Measurements from ENCODE around the gene PHLPP1.

The PHLPP1 gene

DNA sequence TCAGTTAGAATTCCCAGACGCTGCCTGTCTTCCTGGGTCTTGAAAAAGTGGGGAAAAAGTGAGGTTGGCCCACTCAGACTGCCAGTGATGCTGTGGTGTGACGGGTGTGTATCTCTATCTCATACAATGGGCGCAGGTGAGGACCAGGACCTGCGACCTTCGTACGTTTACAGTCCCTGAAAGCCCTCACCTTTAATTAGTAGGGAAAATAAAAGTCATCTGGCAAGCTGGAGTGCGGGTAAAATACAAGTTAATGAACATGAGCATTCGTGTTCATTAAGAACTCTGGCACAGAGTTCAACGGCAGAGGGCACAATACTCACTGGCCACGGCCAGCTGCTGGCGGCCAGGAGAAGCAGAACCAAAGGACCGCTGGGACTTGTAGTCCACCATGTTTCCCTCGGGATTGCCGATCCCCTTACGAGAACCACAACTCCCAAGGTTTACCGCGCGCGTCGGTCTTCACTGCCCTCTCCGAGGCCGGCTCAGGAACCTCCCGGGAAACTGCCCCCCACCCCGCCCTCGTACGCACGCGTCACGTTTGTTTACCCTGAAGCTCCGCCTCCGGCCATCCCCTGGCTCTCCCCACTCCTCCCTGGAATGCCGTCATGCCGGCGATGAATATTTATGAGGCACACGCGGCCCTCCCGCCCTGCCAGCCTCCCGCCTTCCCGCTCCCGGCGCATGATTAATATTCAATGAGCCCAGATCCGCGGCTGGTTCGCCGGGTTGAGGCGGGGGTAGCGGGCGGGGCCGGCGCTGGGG, 488 bp upstream of the PHLPP1 start (continued):
- no peak for TF ChIP-seq ZNF510 (tag by site-specific recombination; IDR thresholded peaks at IDR 0.05; ENCODE audit: insufficient replicate concordance)
- no peak for TF ChIP-seq ZNF248 (tag by site-specific recombination; IDR thresholded peaks at IDR 0.05)
- TF ChIP-seq ZNF350 (tag by site-specific recombination; IDR thresholded peaks at IDR 0.05) = no peak
- TF ChIP-seq ZXDB (tag by site-specific recombination; IDR thresholded peaks at IDR 0.05) = peak; percentile 79
- TF ChIP-seq ZNF324 (tag by site-specific recombination; IDR thresholded peaks at IDR 0.05) = no peak; the same call in 1 of the 2 replicates
- TF ChIP-seq ZNF169 (tag by site-specific recombination; IDR thresholded peaks at IDR 0.05) = no peak
- no peak for TF ChIP-seq ZNF521 (tag by site-specific recombination; IDR thresholded peaks at IDR 0.05)
- TF ChIP-seq ZNF473 (tag by site-specific recombination; IDR thresholded peaks at IDR 0.05) = no peak
- peak; percentile 50 for TF ChIP-seq ZNF654 (tag by site-specific recombination; IDR thresholded peaks at IDR 0.05; ENCODE audit: low read depth)
- TF ChIP-seq GLI4 (tag by site-specific recombination; IDR thresholded peaks at IDR 0.05) = no peak
- TF ChIP-seq PRDM1 (tag by site-specific recombination; IDR thresholded peaks at IDR 0.05) = no peak
- TF ChIP-seq TSHZ1 (tag by site-specific recombination; IDR thresholded peaks at IDR 0.05; ENCODE audit: borderline replicate concordance) = no peak
- TF ChIP-seq ZBTB10 (tag by site-specific recombination; IDR thresholded peaks at IDR 0.05) = 0 out of 2 replicates have a peak, but pooled peaks have one; percentile 50
- 0 out of 2 replicates have a peak, but pooled peaks have one; percentile 27 for TF ChIP-seq ZNF366 (tag by site-specific recombination; conservative IDR thresholded peaks at IDR 0.05)
- peak; percentile 82 for TF ChIP-seq SP2 (tag by site-specific recombination; IDR thresholded peaks at IDR 0.05)
- no peak for TF ChIP-seq BCL11B (tag by site-specific recombination; IDR thresholded peaks at IDR 0.05; ENCODE audit: low read depth)
- no peak for TF ChIP-seq INSM2 (tag by site-specific recombination; IDR thresholded peaks at IDR 0.05)
- 0 out of 2 replicates have a peak, but pooled peaks have one; percentile 45 for TF ChIP-seq ZBTB6 (tag by site-specific recombination; IDR thresholded peaks at IDR 0.05)
- no peak for TF ChIP-seq ZNF530 (tag by site-specific recombination; IDR thresholded peaks at IDR 0.05; ENCODE audit: low read depth)
- TF ChIP-seq ZNF501 (tag by site-specific recombination; IDR thresholded peaks at IDR 0.05) = peak; percentile 58; the same call in 1 of the 2 replicates
- TF ChIP-seq ZNF513 (tag by site-specific recombination; IDR thresholded peaks at IDR 0.05) = no peak
- TF ChIP-seq ZSCAN4 (tag by site-specific recombination; IDR thresholded peaks at IDR 0.05) = no peak
- TF ChIP-seq, protein P1, sequence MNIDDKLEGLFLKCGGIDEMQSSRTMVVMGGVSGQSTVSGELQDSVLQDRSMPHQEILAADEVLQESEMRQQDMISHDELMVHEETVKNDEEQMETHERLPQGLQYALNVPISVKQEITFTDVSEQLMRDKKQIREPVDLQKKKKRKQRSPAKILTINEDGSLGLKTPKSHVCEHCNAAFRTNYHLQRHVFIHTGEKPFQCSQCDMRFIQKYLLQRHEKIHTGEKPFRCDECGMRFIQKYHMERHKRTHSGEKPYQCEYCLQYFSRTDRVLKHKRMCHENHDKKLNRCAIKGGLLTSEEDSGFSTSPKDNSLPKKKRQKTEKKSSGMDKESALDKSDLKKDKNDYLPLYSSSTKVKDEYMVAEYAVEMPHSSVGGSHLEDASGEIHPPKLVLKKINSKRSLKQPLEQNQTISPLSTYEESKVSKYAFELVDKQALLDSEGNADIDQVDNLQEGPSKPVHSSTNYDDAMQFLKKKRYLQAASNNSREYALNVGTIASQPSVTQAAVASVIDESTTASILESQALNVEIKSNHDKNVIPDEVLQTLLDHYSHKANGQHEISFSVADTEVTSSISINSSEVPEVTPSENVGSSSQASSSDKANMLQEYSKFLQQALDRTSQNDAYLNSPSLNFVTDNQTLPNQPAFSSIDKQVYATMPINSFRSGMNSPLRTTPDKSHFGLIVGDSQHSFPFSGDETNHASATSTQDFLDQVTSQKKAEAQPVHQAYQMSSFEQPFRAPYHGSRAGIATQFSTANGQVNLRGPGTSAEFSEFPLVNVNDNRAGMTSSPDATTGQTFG (tag by site-specific recombination; IDR thresholded peaks at IDR 0.05; ENCODE audit: borderline replicate concordance) = no peak
- TF ChIP-seq ZNF394 (tag by site-specific recombination; IDR thresholded peaks at IDR 0.05; ENCODE audit: borderline replicate concordance) = peak; percentile 91
- no peak for TF ChIP-seq TRIM28 (IDR thresholded peaks at IDR 0.05; ENCODE audit: borderline replicate concordance, low read length)
